ENCODE results near the gene GJC2.

- TF ChIP-seq POLR2A (IDR thresholded peaks at IDR 0.05), result no peak
- no peak for TF ChIP-seq CTCF (IDR thresholded peaks at IDR 0.05)
Observed at GRCh38 chr1:228118040-228118439, 31.7 kb upstream of the GJC2 start.

All from Peyer's patch (tissue), 4 donors.